ENCODE data around the gene HEXD.

HEXD gene

DNA sequence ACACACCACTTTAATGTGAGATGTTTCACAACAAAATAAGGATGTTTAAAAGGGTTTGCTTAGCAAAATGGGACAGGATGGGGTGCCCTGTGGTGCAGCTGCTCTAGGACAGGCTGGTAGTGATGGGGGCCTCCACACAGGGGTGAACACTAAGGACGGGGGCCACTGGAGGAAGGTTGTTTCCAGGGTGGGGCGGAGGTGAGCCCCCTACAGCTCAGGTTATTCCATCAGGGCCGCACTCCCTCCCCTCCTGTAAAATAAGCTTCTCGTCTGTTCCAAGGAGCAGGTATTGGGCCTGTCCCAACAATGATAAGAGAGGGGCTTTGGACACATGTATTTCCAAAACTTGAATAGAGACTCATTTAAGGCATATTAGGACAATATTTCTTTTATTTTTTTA, 1.9 kb upstream of the HEXD start:
- no peak for DNase-seq (ENCODE audit: extremely low spot score)
- no peak for TF ChIP-seq TARDBP (IDR thresholded peaks at IDR 0.05)
- TF ChIP-seq ZNF384 (IDR thresholded peaks at IDR 0.05), result no peak
- no peak for TF ChIP-seq ARNT (IDR thresholded peaks at IDR 0.05)
- no peak for TF ChIP-seq FOXK2 (IDR thresholded peaks at IDR 0.05)
- no peak for TF ChIP-seq SP1 (IDR thresholded peaks at IDR 0.05)
- no peak for TF ChIP-seq L3MBTL2 (conservative IDR thresholded peaks at IDR 0.05)
- no peak for TF ChIP-seq LEF1 (IDR thresholded peaks at IDR 0.05; ENCODE audit: borderline replicate concordance)
- no peak for TF ChIP-seq FOXM1 (IDR thresholded peaks at IDR 0.05; ENCODE audit: borderline replicate concordance)
- no peak for TF ChIP-seq CTBP1 (IDR thresholded peaks at IDR 0.05; ENCODE audit: borderline replicate concordance)
- no peak for TF ChIP-seq BHLHE40 (IDR thresholded peaks at IDR 0.05; ENCODE audit: borderline replicate concordance)
- no peak for TF ChIP-seq SUZ12 (IDR thresholded peaks at IDR 0.05)
- TF ChIP-seq HDGF (IDR thresholded peaks at IDR 0.05; ENCODE audit: borderline replicate concordance), result no peak
- TF ChIP-seq, protein P1, sequence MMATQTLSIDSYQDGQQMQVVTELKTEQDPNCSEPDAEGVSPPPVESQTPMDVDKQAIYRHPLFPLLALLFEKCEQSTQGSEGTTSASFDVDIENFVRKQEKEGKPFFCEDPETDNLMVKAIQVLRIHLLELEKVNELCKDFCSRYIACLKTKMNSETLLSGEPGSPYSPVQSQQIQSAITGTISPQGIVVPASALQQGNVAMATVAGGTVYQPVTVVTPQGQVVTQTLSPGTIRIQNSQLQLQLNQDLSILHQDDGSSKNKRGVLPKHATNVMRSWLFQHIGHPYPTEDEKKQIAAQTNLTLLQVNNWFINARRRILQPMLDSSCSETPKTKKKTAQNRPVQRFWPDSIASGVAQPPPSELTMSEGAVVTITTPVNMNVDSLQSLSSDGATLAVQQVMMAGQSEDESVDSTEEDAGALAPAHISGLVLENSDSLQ (IDR thresholded peaks at IDR 0.05), result no peak
- TF ChIP-seq ELF4 (IDR thresholded peaks at IDR 0.05), result no peak
- TF ChIP-seq NFRKB (IDR thresholded peaks at IDR 0.05), result no peak
- POLR2A ChIA-PET, result no interaction called here
- CTCF ChIA-PET, result no interaction called here

DNA sequence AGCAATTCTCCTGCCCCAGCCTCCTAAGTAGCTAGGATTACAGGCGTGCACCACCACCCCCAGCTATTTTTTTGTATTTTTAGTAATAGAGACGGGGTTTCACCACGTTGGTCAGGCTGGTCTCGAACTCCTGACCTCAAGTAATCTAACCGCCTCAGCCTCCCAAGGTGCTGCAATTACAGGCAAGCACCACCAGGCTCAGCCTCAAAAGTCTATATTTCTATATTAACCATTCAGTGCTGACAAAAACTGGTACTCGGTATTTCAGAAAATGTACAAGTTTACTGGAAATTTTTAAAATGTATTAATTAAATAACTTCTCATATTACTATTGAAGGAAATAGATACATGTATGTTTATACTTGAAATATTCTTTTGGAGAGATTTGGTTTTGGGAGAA, 1.4 kb upstream of the HEXD start:
- DNase-seq (ENCODE audit: extremely low spot score), result no peak
- TF ChIP-seq NFRKB (IDR thresholded peaks at IDR 0.05) (no peak), LEF1 (IDR thresholded peaks at IDR 0.05; ENCODE audit: borderline replicate concordance) (no peak), FOXK2 (IDR thresholded peaks at IDR 0.05) (no peak), FOXM1 (IDR thresholded peaks at IDR 0.05; ENCODE audit: borderline replicate concordance) (no peak), BHLHE40 (IDR thresholded peaks at IDR 0.05; ENCODE audit: borderline replicate concordance) (no peak), SUZ12 (IDR thresholded peaks at IDR 0.05) (no peak), FOXA1 (IDR thresholded peaks at IDR 0.05) (no peak), ELF4 (IDR thresholded peaks at IDR 0.05) (no peak), CTBP1 (IDR thresholded peaks at IDR 0.05; ENCODE audit: borderline replicate concordance) (no peak), SP1 (IDR thresholded peaks at IDR 0.05) (no peak), L3MBTL2 (conservative IDR thresholded peaks at IDR 0.05) (no peak), HDGF (IDR thresholded peaks at IDR 0.05; ENCODE audit: borderline replicate concordance) (no peak), TARDBP (IDR thresholded peaks at IDR 0.05) (no peak), ARNT (IDR thresholded peaks at IDR 0.05) (no peak), ZNF384 (IDR thresholded peaks at IDR 0.05) (no peak)
- TF ChIP-seq, protein P1 (IDR thresholded peaks at IDR 0.05), result no peak
- CTCF ChIA-PET, result no interaction called here
- POLR2A ChIA-PET, result no interaction called here

DNA sequence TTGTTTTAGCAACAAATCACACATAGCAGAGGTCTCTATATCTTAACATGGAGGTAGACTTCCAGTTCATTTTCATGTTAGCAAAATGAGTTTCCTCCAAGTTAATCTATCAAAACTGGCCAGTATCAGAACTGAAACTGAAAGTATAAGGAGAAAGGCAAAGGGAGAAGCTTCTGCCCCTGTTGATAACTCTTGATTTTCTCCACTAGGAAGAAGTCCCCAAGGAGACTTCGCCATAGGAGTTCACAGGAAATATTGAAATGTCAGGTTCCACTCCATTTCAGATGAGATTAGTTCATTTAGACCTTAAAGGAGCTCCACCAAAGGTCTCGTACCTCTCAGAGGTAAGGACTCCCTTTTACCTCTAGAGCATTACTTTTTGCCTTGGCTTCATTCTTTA, 1.4 kb downstream of the HEXD start:
- CTCF ChIA-PET, result interaction anchor here (0.6 kb wide), 1 partner anchor 30 kb away, joined by 3 read pairs; no protein-coding TSS in a partner anchor
- no peak for DNase-seq (ENCODE audit: extremely low spot score)
- TF ChIP-seq FOXM1 (IDR thresholded peaks at IDR 0.05; ENCODE audit: borderline replicate concordance) (no peak), LEF1 (IDR thresholded peaks at IDR 0.05; ENCODE audit: borderline replicate concordance) (no peak), ELF4 (IDR thresholded peaks at IDR 0.05) (no peak), NFRKB (IDR thresholded peaks at IDR 0.05) (no peak), TARDBP (IDR thresholded peaks at IDR 0.05) (no peak), BHLHE40 (IDR thresholded peaks at IDR 0.05; ENCODE audit: borderline replicate concordance) (no peak), L3MBTL2 (conservative IDR thresholded peaks at IDR 0.05) (no peak), ZNF384 (IDR thresholded peaks at IDR 0.05) (no peak), SP1 (IDR thresholded peaks at IDR 0.05) (no peak), SUZ12 (IDR thresholded peaks at IDR 0.05) (no peak), FOXK2 (IDR thresholded peaks at IDR 0.05) (no peak), HDGF (IDR thresholded peaks at IDR 0.05; ENCODE audit: borderline replicate concordance) (no peak), FOXA1 (IDR thresholded peaks at IDR 0.05) (no peak)
- POLR2A ChIA-PET, result interaction anchor here (1.1 kb wide), 1 partner anchor 26 kb away, joined by 3 read pairs; no protein-coding TSS in a partner anchor

DNA sequence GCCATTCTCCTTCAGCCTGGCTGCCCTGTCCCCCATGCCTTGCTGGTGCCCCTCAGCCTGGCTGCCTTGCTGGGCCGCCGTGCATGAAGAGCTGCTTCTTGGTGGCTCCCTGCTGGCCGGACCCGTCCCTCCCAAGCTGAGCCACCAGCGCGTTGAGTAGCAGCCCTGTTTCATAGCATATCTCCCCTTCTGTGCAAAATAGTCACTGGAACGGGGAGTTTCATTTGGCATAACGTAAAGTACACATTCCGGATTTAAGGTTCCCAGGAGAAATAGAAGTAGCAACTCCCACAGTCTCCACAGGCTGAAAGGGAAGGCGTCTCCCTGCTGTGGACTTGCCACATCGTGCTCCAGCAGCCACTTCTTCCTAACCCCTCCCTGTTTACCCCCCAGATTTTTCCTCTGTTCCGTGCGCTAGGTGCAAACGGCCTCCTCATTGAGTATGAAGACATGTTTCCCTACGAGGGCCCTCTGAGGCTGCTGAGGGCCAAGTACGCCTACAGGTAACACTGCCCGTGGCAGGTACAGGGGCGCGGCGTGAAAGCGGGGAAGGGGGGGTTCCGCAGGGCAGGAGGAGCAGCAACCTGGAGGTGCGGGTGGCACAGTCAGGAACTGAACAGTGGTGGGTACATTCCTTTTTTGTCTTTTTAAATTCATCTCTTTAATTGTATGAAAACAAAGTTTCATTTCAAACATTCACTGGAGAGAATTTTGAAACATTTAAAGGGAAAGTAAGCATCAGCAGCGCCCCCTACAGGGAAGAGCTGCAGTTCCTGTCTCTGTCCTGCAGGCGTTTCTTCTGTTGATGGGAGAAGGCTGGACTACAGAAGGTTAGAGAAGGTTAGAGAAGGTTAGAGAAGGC, 6.1 kb downstream of the HEXD start:
- CTCF ChIA-PET, result interaction anchor here (0.8 to 1.0 kb wide), 3 partner anchors 12 to 70 kb away, joined by 3 to 4 read pairs (median 3); no protein-coding TSS in a partner anchor
- TF ChIP-seq CTBP1 (IDR thresholded peaks at IDR 0.05; ENCODE audit: borderline replicate concordance), result no peak
- TF ChIP-seq NFRKB (IDR thresholded peaks at IDR 0.05), result no peak
- TF ChIP-seq ARNT (IDR thresholded peaks at IDR 0.05), result no peak
- no peak for TF ChIP-seq LEF1 (IDR thresholded peaks at IDR 0.05; ENCODE audit: borderline replicate concordance)
- no peak for TF ChIP-seq BHLHE40 (IDR thresholded peaks at IDR 0.05; ENCODE audit: borderline replicate concordance)
- TF ChIP-seq L3MBTL2 (conservative IDR thresholded peaks at IDR 0.05), result no peak
- TF ChIP-seq FOXK2 (IDR thresholded peaks at IDR 0.05), result no peak
- TF ChIP-seq, protein P1 (IDR thresholded peaks at IDR 0.05), result no peak
- TF ChIP-seq FOXM1 (IDR thresholded peaks at IDR 0.05; ENCODE audit: borderline replicate concordance), result no peak
- no peak for TF ChIP-seq ELF4 (IDR thresholded peaks at IDR 0.05)
- no peak for TF ChIP-seq ZNF384 (IDR thresholded peaks at IDR 0.05)
- TF ChIP-seq SUZ12 (IDR thresholded peaks at IDR 0.05), result no peak
- TF ChIP-seq HDGF (IDR thresholded peaks at IDR 0.05; ENCODE audit: borderline replicate concordance), result no peak
- TF ChIP-seq FOXA1 (IDR thresholded peaks at IDR 0.05), result no peak
- no peak for TF ChIP-seq SP1 (IDR thresholded peaks at IDR 0.05)
- no peak for TF ChIP-seq TARDBP (IDR thresholded peaks at IDR 0.05)
- DNase-seq (ENCODE audit: extremely low spot score), result peak; percentile 55
- POLR2A ChIA-PET, result interaction anchor here (0.7 kb wide), 1 partner anchor 47 kb away, joined by 3 read pairs; no protein-coding TSS in a partner anchor

DNA sequence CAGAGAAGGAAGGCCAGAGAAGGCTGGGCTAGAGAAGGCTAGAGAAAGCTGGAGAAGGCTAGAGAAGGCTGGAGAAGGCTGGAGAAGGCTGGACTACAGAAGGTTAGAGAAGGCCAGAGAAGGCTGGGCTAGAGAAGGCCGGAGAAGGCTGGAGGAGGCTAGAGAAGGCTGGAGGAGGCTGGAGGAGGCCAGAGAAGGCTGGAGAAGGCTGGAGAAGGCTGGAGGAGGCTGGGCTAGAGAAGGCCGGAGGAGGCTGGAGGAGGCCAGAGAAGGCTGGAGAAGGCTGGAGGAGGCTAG, 6.7 kb downstream of the HEXD start:
- no peak for DNase-seq (ENCODE audit: extremely low spot score)
- CTCF ChIA-PET, result interaction anchor here (0.8 to 1.0 kb wide), 3 partner anchors 11 to 70 kb away, joined by 3 to 4 read pairs (median 3); no protein-coding TSS in a partner anchor
- TF ChIP-seq NFRKB (IDR thresholded peaks at IDR 0.05), result no peak
- no peak for TF ChIP-seq FOXM1 (IDR thresholded peaks at IDR 0.05; ENCODE audit: borderline replicate concordance)
- no peak for TF ChIP-seq SUZ12 (IDR thresholded peaks at IDR 0.05)
- TF ChIP-seq LEF1 (IDR thresholded peaks at IDR 0.05; ENCODE audit: borderline replicate concordance), result no peak
- TF ChIP-seq HDGF (IDR thresholded peaks at IDR 0.05; ENCODE audit: borderline replicate concordance), result no peak
- POLR2A ChIA-PET, result interaction anchor here (0.7 kb wide), 1 partner anchor 47 kb away, joined by 3 read pairs; no protein-coding TSS in a partner anchor

Measured in HEK293T (cell line).